Endodermal cell (in vitro differentiated cells): Measurements from ENCODE around the gene ANKRD62. TPM values are rescaled to one million over a fixed set of nuclear protein-coding genes. Genes with fewer than 3 reads are reported as not detected.

ENCODE experiments used
- DNase-seq: peaks from one replicate; pipeline ENCODE4 v3.0.0-alpha.2; 2017
- H3K27ac ChIP-seq: 2 replicates; pipeline ENCODE4 v1.5.1; 2013; ENCODE audit warnings: mild to moderate bottlenecking, low read depth, low read length, moderate library complexity
- H3K27me3 ChIP-seq: 2 replicates; pipeline ENCODE4 v1.6.1; 2013; ENCODE audit warnings: mild to moderate bottlenecking, low read length, moderate library complexity; ENCODE audit not compliant: insufficient read depth, control insufficient read depth, poor library complexity, severe bottlenecking
- H3K36me3 ChIP-seq: 2 replicates; pipeline ENCODE4 v1.7.0; 2013; ENCODE audit warnings: mild to moderate bottlenecking, low read length, moderate library complexity; ENCODE audit not compliant: control insufficient read depth, insufficient read depth
- H3K4me1 ChIP-seq: one replicate; pipeline ENCODE4 v1.7.0; 2013; ENCODE audit warnings: low read length; ENCODE audit not compliant: control insufficient read depth, insufficient read depth
- H3K4me3 ChIP-seq: 2 replicates; pipeline ENCODE4 v1.5.1; 2013; ENCODE audit warnings: mild to moderate bottlenecking, low read length, moderate library complexity
- H3K9ac ChIP-seq: 2 replicates; pipeline ENCODE4 v1.6.1; 2013; ENCODE audit warnings: mild to moderate bottlenecking, low read length, moderate library complexity; ENCODE audit not compliant: poor library complexity, severe bottlenecking; ENCODE audit errors: extremely low read depth
- H3K9me3 ChIP-seq: 2 replicates; pipeline ENCODE4 v1.6.1; 2013; ENCODE audit warnings: mild to moderate bottlenecking, low read length, moderate library complexity; ENCODE audit not compliant: control insufficient read depth
- H3K27ac Mint-ChIP-seq: 2 replicates; pipeline ENCODE4 v1.8.0; 2020; ENCODE audit warnings: mixed read lengths
- H3K27me3 Mint-ChIP-seq: 2 replicates; pipeline ENCODE4 v1.8.0; 2021; ENCODE audit warnings: mild to moderate bottlenecking, mixed read lengths; ENCODE audit not compliant: insufficient read depth
- H3K36me3 Mint-ChIP-seq: 2 replicates; pipeline ENCODE4 v1.8.0; 2020; ENCODE audit warnings: low read depth, mixed read lengths
- H3K4me1 Mint-ChIP-seq: 2 replicates; pipeline ENCODE4 v1.8.0; 2020; ENCODE audit warnings: mixed read lengths
- H3K4me3 Mint-ChIP-seq: 2 replicates; pipeline ENCODE4 v1.8.0; 2020; ENCODE audit warnings: mild to moderate bottlenecking, moderate library complexity, mixed read lengths
- H3K9me3 Mint-ChIP-seq: 2 replicates; pipeline ENCODE4 v1.8.0; 2020; ENCODE audit warnings: mild to moderate bottlenecking, mixed read lengths
- WGBS, 2 experiments: methylation state at CpG; one replicate each; pipeline versions ENCODE4 v1.1.5 to v1.1.7; 2013; ENCODE audit warnings: missing lambda C conversion rate in 2 of 2, mixed read lengths in 1 of 2; ENCODE audit not compliant: insufficient coverage in 1 of 2, insufficient read length in 1 of 2; 5-methylcytosine and 5-hydroxymethylcytosine counted together
- total RNA-seq, 2 donors: library from RNA; stranded (reverse); fragmentation: NEBNext Ultra II Directional in 1 of 2; extraction: Animal tissue kit (Norgen Biotek cat#: 25700) in 1 of 2; gene quantifications; 2 replicates in 1 of 2; 3 replicates in 1 of 2; pipeline ENCODE4 v1.2.1, GENCODE V29; 2021
- TF ChIP-seq, protein P1 (sequence below): fragments of 200-600 bp; sonication (generic); conservative IDR thresholded peaks from 2 replicates; pipeline ENCODE4 v1.5.0; 2021; ENCODE audit warnings: antibody characterized with exemption, mild to moderate bottlenecking

Gene ANKRD62
- total RNA-seq, 2 donors from 2014 or later: not detected

DNA sequence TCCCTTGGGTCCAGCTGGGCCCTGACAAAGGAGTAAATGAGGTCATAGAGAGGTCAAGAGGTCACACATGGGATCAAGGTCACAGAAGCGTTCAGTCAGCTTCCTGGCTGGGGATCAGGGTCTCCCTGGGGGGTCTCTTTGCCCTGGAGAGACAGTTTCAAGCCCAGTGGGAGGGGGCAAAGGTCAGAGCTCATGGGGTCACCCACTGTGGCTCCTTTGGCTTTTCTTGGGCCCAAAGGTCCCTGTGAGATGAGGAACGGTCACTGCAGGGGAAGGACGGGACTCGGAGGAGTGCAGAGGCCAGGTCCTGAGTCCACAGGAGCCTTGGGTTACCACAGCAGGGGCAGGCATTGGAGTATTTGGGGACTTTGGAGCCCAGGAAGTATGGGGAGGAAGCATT, 30.7 kb upstream of the ANKRD62 start:
- no peaks in the 10 kb centered on the region for H3K36me3 Mint-ChIP-seq
- no peaks in the 10 kb centered on the region for H3K27me3 ChIP-seq
- H3K36me3 ChIP-seq: no peaks in the 10 kb centered on the region
- H3K4me1 Mint-ChIP-seq: no peaks in the 10 kb centered on the region
- TF ChIP-seq, protein P1, sequence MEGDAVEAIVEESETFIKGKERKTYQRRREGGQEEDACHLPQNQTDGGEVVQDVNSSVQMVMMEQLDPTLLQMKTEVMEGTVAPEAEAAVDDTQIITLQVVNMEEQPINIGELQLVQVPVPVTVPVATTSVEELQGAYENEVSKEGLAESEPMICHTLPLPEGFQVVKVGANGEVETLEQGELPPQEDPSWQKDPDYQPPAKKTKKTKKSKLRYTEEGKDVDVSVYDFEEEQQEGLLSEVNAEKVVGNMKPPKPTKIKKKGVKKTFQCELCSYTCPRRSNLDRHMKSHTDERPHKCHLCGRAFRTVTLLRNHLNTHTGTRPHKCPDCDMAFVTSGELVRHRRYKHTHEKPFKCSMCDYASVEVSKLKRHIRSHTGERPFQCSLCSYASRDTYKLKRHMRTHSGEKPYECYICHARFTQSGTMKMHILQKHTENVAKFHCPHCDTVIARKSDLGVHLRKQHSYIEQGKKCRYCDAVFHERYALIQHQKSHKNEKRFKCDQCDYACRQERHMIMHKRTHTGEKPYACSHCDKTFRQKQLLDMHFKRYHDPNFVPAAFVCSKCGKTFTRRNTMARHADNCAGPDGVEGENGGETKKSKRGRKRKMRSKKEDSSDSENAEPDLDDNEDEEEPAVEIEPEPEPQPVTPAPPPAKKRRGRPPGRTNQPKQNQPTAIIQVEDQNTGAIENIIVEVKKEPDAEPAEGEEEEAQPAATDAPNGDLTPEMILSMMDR: no peak
- no peak overlapping the region for H3K27ac ChIP-seq
- peaks cover 3% of the 10 kb centered on the region for H3K27me3 Mint-ChIP-seq
- peak overlapping the region; percentile 52 for H3K27ac Mint-ChIP-seq
- no peak for DNase-seq
- no peak overlapping the region for H3K9ac ChIP-seq
- H3K4me3 Mint-ChIP-seq: no peak overlapping the region
- 67 to 81% methylated on average over 2 to 4 of the region's 4 CpGs for WGBS, 2 experiments
- no peaks in the 10 kb centered on the region for H3K9me3 ChIP-seq
- H3K4me3 ChIP-seq: no peak overlapping the region
- no peaks in the 10 kb centered on the region for H3K4me1 ChIP-seq
- no peaks in the 10 kb centered on the region for H3K9me3 Mint-ChIP-seq

DNA sequence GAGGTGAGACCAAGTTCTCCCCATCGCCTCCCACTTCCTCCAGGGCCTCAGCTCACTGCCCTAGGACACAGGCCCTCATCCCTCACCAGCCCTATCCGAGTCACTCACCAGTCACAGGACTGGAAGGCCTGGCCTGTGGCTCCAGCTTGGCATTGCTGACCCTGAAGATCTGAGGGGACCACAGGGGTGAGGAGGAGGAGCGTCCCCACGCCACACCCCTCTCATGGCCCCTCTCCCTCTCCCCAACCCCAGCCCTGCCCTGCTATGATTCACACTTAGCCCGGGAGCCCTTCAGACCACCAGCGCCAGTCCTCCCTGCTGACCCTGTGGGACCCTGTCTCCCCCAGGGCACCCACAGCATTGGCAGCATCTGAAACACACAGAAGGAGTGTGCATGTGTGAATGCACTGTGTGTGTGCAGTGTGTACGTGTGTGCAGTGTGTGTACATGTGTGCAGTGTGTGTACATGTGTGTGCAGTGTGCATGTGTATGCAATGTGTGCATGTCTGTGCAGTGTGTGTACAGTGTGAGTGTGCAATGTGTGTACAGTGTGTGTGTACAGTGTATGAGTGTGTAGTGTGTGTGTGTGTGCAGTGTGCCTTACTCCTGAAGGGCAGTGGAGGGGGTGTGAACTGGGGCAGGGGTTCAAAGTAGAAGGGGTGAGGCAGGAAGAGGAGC, 29.4 kb upstream of the ANKRD62 start:
- no peaks in the 10 kb centered on the region for H3K9me3 Mint-ChIP-seq
- peaks cover 3% of the 10 kb centered on the region for H3K27me3 Mint-ChIP-seq
- Histone ChIP-seq H3K4me3 (no peak overlapping the region), H3K9me3 (no peaks in the 10 kb centered on the region), H3K9ac (no peak overlapping the region), H3K36me3 (no peaks in the 10 kb centered on the region), H3K27me3 (no peaks in the 10 kb centered on the region), H3K27ac (no peak overlapping the region), H3K4me1 (no peaks in the 10 kb centered on the region)
- H3K4me1 Mint-ChIP-seq: no peaks in the 10 kb centered on the region
- H3K36me3 Mint-ChIP-seq: no peaks in the 10 kb centered on the region
- TF ChIP-seq, protein P1: no peak
- WGBS, 2 experiments: 89 to 100% methylated on average over 1 to 7 of the region's 7 CpGs
- H3K27ac Mint-ChIP-seq: no peak overlapping the region
- H3K4me3 Mint-ChIP-seq: no peak overlapping the region
- DNase-seq: no peak

DNA sequence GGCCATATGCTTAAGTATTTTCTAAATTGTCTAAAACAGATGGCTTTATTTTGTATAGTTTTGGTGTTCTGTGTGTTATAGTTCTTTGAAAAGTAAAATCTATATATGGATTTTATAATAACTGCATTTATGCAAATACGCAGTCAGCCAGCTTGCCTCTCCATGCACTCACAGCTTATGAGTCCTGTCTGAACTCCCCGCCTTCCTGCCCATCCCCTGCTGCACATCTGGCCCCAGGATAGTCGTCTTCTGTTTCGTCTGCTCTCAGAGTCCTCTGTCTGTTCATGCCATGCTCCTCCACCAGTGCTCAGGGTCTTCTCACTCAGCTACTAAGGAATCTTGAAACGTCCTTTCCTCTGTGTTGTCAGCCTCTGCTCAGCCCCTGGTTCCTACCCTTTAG, 28.2 kb upstream of the ANKRD62 start:
- Histone ChIP-seq H3K9ac (no peak overlapping the region), H3K36me3 (no peaks in the 10 kb centered on the region), H3K27ac (no peak overlapping the region), H3K4me1 (no peaks in the 10 kb centered on the region), H3K27me3 (no peaks in the 10 kb centered on the region), H3K9me3 (no peaks in the 10 kb centered on the region), H3K4me3 (no peak overlapping the region)
- WGBS, 2 experiments: 79 to 84% methylated on average over 5 of the region's 5 CpGs
- TF ChIP-seq, protein P1: no peak
- H3K4me1 Mint-ChIP-seq: no peaks in the 10 kb centered on the region
- no peak for DNase-seq
- H3K27ac Mint-ChIP-seq: no peak overlapping the region
- no peaks in the 10 kb centered on the region for H3K36me3 Mint-ChIP-seq
- no peaks in the 10 kb centered on the region for H3K9me3 Mint-ChIP-seq
- H3K27me3 Mint-ChIP-seq: peaks cover 3% of the 10 kb centered on the region
- no peak overlapping the region for H3K4me3 Mint-ChIP-seq
